Upper lobe of left lung (tissue), 6 donors: ENCODE results near the gene KMT2C. TPM values are rescaled to one million over a fixed set of nuclear protein-coding genes. Genes with fewer than 3 reads are reported as not detected.
"Not testable (repeated sequence)": the region's sequence is repeated elsewhere in the genome, so short reads cannot be mapped to it uniquely, and the experiment has no call there.

ENCODE experiments used
- ATAC-seq, 2 donors: fragments of 200-7000 bp; cut with Tn5 transposase; one replicate each; pipeline ENCODE4 v1.9.1; 2022; ENCODE audit warnings: mild to moderate bottlenecking in 2 of 2, moderate library complexity in 2 of 2; ENCODE audit not compliant: low FRiP score in 2 of 2
- DNase-seq, 2 donors: peaks; one replicate each; pipeline ENCODE4 v3.0.0-alpha.2; 2019 to 2020
- H3K27ac ChIP-seq, 4 donors: fragments of 200-600 bp; sonication (generic); one replicate each; pipeline ENCODE4 v1.5.1; 2016 to 2019
- H3K27me3 ChIP-seq, 4 donors: fragments of 200-600 bp; sonication (generic); one replicate each; pipeline ENCODE4 v1.5.1; 2017 to 2019
- H3K36me3 ChIP-seq, 4 donors: fragments of 200-600 bp; sonication (generic); one replicate each; pipeline ENCODE4 v1.5.1; 2016 to 2019
- H3K4me1 ChIP-seq, 4 donors: fragments of 200-600 bp; sonication (generic); one replicate each; pipeline ENCODE4 v1.5.1; 2018 to 2019
- H3K4me3 ChIP-seq, 4 donors: fragments of 200-600 bp; sonication (generic); one replicate each; pipeline ENCODE4 v1.5.1; 2017 to 2019; ENCODE audit warnings: mild to moderate bottlenecking in 2 of 4, moderate library complexity in 1 of 4
- H3K9me3 ChIP-seq, 4 donors: fragments of 200-600 bp; sonication (generic); one replicate each; pipeline ENCODE4 v1.5.1; 2018 to 2019
- CTCF ChIP-seq, 6 experiments: fragments of 450-650 bp in 4 of 6; fragments of 200-600 bp in 2 of 6; sonication (generic) in 2 of 6; IDR thresholded peaks; one replicate each; pipeline ENCODE4 v1.5.1; 2016 to 2019; ENCODE audit warnings: antibody characterized with exemption in 6 of 6
- EP300 ChIP-seq, 4 donors: sonication (generic); formaldehyde crosslinking; IDR thresholded peaks; one replicate each; pipeline ENCODE4 v1.5.1; 2017; ENCODE audit warnings: antibody characterized with exemption in 4 of 4, control low read depth in 2 of 4
- POLR2A ChIP-seq, 4 donors: fragments of 450-650 bp; IDR thresholded peaks; one replicate each; pipeline ENCODE4 v1.5.1; 2016 to 2017; ENCODE audit warnings: antibody characterized with exemption in 4 of 4, mild to moderate bottlenecking in 2 of 4
- POLR2AphosphoS5 ChIP-seq, 2 donors: sonication (generic); formaldehyde crosslinking; IDR thresholded peaks; one replicate each; pipeline ENCODE4 v1.5.1; 2017; ENCODE audit warnings: antibody characterized with exemption in 2 of 2
- WGBS, 2 donors: methylation state at CpG; one replicate each; pipeline ENCODE4 v1.1.5; 2017 to 2018; 5-methylcytosine and 5-hydroxymethylcytosine counted together
- total RNA-seq, 6 donors: library from RNA; depleted of rRNA in 4 of 6; stranded (reverse); fragments of >200 nt in 4 of 6; gene quantifications; one replicate each; pipeline versions ENCODE4 v1.1.0 to v1.2.1, GENCODE V29; 2016 to 2021
- donor health status: DM: no; HTN: no; CAD: no; lungs with moderate emphysema.
- donor health status: DM: no; HTN: yes; CAD: no; lungs with severe emphysema.

Gene KMT2C
- total RNA-seq, 6 donors from 2014 or later, result 60.5 to 108 (median 85.0) TPM

- ATAC-seq (peak in 1 of 2 donors; percentile 8), DNase-seq (no peak)
- TF ChIP-seq EP300 (IDR thresholded peaks at IDR 0.05) (no peak), CTCF (IDR thresholded peaks at IDR 0.05) (no peak), POLR2A (IDR thresholded peaks at IDR 0.05) (no peak), POLR2AphosphoS5 (IDR thresholded peaks at IDR 0.05) (no peak)
- Histone ChIP-seq H3K27ac (no peak overlapping the region), H3K4me3 (no peak overlapping the region), H3K36me3 (no peaks in the 10 kb centered on the region), H3K4me1 (peaks cover 4 to 24% (median 20%) of the 10 kb centered on the region in 4 donors), H3K9me3 (no peaks in the 10 kb centered on the region), H3K27me3 (no peaks in the 10 kb centered on the region)
- WGBS, 2 donors, result 73 to 78% methylated on average over 9 of the region's 9 CpGs
Measured at GRCh38 chr7:152383341-152384234, 52.2 kb downstream of the KMT2C start.

DNA sequence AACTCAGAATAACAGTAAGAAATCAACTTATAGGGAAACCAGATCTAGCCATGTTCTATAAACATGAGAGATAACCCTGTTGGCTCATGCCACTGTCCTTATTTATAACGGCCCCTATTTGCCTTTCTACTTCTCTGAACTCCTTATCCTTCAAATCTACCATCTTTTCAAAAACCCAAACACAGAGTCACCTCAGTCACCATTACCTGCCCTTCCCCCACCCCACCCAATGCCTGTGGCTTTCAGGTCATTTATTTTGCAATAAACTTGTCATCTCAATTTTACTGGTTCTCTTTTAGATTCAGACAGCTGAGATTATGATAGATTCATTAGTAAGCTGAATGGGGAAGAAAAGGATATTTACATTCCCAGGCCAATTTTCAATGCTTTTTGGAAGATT lies 53.6 kb downstream of the KMT2C start:
- Histone ChIP-seq H3K4me1 (peaks cover 4 to 24% (median 20%) of the 10 kb centered on the region in 4 donors), H3K36me3 (no peaks in the 10 kb centered on the region), H3K27me3 (no peaks in the 10 kb centered on the region), H3K4me3 (no peak overlapping the region), H3K27ac (no peak overlapping the region), H3K9me3 (no peaks in the 10 kb centered on the region)
- TF ChIP-seq POLR2A (IDR thresholded peaks at IDR 0.05), result no peak
- no peak for TF ChIP-seq EP300 (IDR thresholded peaks at IDR 0.05)
- no peak for TF ChIP-seq POLR2AphosphoS5 (IDR thresholded peaks at IDR 0.05)
- TF ChIP-seq CTCF (IDR thresholded peaks at IDR 0.05), result no peak
- ATAC-seq, result no peak
- DNase-seq, result no peak
- 23 to 48% methylated on average over 1 of the region's 1 CpG for WGBS, 2 donors

- peaks cover 4 to 24% (median 20%) of the 10 kb centered on the region in 4 donors for H3K4me1 ChIP-seq
- not testable (repeated sequence) for H3K9me3 ChIP-seq, H3K4me3 ChIP-seq, H3K27me3 ChIP-seq, H3K36me3 ChIP-seq, H3K27ac ChIP-seq, DNase-seq, ATAC-seq
- WGBS, 2 donors, result 55 to 74% methylated on average over 5 of the region's 5 CpGs
Measured at GRCh38 chr7:152380931-152381578, 54.7 kb downstream of the KMT2C start.

GRCh38 chr7:152378497-152378896 lies 57.3 kb downstream of the KMT2C start:
- not testable (repeated sequence) for H3K36me3 ChIP-seq, DNase-seq, ATAC-seq, H3K27ac ChIP-seq, H3K4me3 ChIP-seq, H3K27me3 ChIP-seq, H3K9me3 ChIP-seq
- H3K4me1 ChIP-seq, result peaks cover 4 to 26% (median 8%) of the 10 kb centered on the region in 4 donors

- peak; percentile 25 to 55 for ATAC-seq
- not testable (repeated sequence) for H3K27ac ChIP-seq, H3K27me3 ChIP-seq, H3K9me3 ChIP-seq, DNase-seq, H3K4me3 ChIP-seq, H3K36me3 ChIP-seq
- WGBS, 2 donors, result 96 to 97% methylated on average over 8 of the region's 8 CpGs
- H3K4me1 ChIP-seq, result peaks cover 0 to 12% (median 3%) of the 10 kb centered on the region in 4 donors
Measured at GRCh38 chr7:152376716-152377484, 58.9 kb downstream of the KMT2C start.

GRCh38 chr7:152370297-152370696 lies 65.5 kb downstream of the KMT2C start:
- H3K27ac ChIP-seq, result no peak overlapping the region
- H3K36me3 ChIP-seq, result no peaks in the 10 kb centered on the region
- H3K9me3 ChIP-seq, result no peaks in the 10 kb centered on the region
- no peak overlapping the region for H3K4me3 ChIP-seq
- ATAC-seq (peak in 1 of 2 donors; percentile 57), DNase-seq (no peak)
- TF ChIP-seq POLR2A (IDR thresholded peaks at IDR 0.05) (no peak), CTCF (IDR thresholded peaks at IDR 0.05) (no peak), POLR2AphosphoS5 (IDR thresholded peaks at IDR 0.05) (no peak), EP300 (IDR thresholded peaks at IDR 0.05) (no peak)
- peaks cover 5 to 17% (median 7%) of the 10 kb centered on the region in 4 donors for H3K4me1 ChIP-seq
- no peaks in the 10 kb centered on the region for H3K27me3 ChIP-seq
